Muscle of arm (tissue), 12 donors: Measurements from ENCODE around the gene SH2B2. TPM values are rescaled to one million over a fixed set of nuclear protein-coding genes. Genes with fewer than 3 reads are reported as not detected.
"Not testable (repeated sequence)": the region's sequence is repeated elsewhere in the genome, so short reads cannot be mapped to it uniquely, and the experiment has no call there.

Experiments used
- DNase-seq: peaks from one replicate; pipeline ENCODE4 v3.0.0-alpha.2; 2013
- polyA plus RNA-seq, 12 donors: library from polyadenylated mRNA; unstranded; fragments of 120-200 nt; gene quantifications; one replicate each; pipeline ENCODE4 v1.2.1, GENCODE V29; 2013; ENCODE audit not compliant: insufficient read length in 12 of 12

The SH2B2 gene
- polyA plus RNA-seq, 12 donors: 7.1 to 22.3 (median 11.8) TPM; not detected in 1

DNA sequence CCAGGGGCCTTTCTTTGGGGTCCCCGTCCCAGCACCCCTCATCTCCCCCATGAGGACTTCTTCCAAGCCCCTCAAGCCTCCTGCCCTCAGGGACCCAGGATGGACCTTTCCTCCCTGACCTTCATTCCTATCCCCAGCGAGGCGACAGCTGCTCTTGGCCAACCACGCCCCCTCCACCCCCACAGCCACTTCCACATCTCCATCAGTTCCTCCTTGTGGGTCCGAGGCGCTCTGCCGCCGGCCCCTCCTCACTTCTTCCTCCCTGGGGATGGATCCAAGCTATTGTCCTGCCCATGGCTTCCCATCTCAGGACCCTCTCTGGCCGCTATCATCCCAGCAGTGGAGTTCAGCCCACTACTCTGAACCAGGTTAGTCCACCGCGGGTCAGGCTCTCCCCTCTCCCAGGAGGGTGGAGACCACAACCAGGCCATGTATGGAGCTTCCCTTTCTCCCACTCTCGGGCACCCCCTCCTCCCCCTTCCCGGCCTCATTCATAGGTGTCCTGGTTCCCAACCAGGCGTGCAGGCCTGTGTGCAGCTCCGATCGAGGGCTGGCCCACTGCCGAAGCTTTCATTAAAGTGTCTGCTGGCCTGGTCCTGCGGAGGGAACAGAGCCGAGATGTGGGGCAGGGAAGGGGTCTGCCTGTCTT, 1.7 kb upstream of the SH2B2 start:
- no peak for DNase-seq

GRCh38 chr7:102285540-102286236, 980 bp upstream of the SH2B2 start:
- DNase-seq: no peak

- DNase-seq: no peak
These were observed 678 bp downstream of the SH2B2 start for GRCh38 chr7:102287111-102287980.

GRCh38 chr7:102287981-102288278, 1.3 kb downstream of the SH2B2 start:
- DNase-seq: no peak

DNA sequence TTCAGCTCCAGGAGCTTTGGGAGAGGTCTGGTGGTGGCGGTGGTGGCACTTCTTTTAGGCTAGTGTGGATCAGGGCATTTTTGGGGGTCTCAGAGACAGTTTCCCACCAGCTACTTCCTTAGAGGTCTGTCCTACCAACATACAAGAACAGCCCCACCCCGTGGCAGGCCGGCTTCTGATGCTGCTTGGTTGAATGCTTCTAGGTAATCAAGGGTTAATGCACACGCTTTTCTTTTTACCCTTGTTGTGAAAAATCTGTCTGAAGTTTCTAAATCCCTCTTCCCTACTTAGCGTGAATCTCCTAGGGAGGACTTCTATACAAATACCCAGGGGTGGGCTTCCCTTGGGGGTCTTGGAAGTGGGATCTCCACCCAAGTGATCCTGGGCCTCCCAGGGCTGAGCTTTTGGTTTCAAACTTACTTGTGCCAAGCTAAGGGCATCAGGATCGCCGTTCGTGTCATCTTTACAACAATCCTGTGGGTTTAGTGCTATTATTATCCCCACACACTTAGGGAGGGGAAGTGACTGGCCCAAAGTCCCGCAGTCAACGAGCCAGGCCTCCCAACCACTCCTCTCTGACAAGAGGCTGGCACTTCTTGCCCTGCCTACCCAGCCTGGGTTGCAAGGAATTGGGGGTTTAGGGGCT, 1.7 kb downstream of the SH2B2 start:
- DNase-seq: no peak

DNA sequence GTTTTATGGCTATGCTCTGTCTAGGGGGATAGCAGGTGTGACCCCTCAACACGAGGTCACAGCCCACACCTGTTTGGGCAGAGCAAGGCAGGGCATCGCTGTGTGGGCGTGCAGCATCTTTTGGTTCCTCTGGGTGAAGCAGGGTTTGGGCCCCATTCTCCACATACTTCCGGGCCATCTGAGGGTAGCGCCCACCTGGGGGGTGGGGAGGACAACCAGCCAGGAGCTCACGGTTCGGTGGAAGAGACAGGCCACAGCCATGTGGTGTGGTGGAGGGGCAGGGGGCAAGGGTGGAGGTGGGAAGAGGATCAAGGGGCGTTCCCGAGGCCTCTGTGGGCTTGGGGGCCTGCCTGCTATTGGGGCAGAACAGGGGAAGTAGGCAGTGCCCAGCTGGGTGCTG, 2.4 kb downstream of the SH2B2 start:
- no peak for DNase-seq

GRCh38 chr7:102291056-102291915, 4.6 kb downstream of the SH2B2 start:
- DNase-seq: no peak

DNA sequence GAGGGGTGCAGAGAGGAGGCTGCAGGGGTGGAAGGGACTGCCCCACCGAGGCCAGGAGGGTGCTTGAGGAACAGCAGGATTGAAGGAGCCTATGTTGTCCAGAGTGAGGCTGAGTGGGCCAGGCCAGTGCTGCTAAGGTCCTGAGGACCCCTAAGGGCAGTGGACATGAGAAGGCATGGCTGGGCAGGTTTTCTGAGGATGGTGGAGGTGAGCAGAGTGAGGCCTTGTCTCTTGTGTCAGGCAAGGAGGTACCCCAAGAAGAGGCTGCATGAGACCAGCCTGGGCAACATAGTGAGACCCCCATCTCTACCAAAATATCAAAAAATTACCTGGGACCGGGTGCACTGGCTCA, 5.2 kb downstream of the SH2B2 start:
- DNase-seq: no peak

DNA sequence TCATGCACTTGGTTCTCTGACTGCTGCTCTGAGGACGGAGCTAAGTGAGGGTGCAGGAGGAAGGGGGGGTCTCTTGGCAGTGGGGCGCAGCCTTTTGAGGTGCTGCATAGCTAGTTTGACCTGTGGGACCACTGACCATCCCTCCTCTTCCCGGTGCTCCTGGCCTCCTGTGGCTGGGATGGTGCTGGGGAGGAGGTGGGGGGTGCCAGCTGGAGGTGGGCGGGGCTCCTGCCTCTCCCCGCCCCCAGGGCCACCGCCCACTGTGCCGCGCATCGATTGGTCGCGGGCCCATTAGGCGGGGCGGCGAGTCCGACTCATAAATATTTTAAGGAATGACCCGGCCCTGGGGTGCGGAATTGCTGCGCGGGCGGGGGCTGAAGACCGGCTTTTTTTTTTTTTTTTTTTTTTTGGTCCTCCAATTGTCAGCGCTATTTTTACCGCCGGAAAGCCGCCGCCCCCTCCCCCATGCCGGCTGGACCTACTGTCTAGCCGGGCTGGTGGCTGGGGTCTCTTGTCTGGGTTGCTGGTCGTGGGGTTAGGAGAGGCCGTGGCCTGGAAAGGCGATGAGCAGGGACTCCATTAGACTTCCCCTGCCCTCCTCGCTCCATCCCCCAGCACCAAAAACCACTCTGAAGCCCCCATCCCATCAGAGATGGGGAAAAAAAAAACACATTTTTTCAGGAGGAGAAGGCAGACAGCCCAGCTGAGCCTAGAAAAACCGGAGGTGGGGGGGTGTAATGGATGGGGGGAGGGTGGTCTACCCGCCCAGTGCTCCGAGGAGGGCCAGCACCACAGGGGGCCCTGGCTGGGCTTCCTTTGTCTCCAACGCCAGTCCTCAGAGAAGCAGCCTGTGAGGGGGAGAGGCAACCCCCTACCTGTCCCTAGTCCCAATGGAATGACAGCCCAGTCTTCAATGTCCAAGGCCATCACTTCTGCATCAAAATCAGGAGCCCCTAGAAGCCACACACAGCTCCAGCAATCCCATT, 6.4 kb downstream of the SH2B2 start:
- no peak for DNase-seq

GRCh38 chr7:102294589-102294988, 7.9 kb downstream of the SH2B2 start:
- DNase-seq: no peak

GRCh38 chr7:102295346-102296178, 8.9 kb downstream of the SH2B2 start:
- no peak for DNase-seq

GRCh38 chr7:102296179-102296438, 9.4 kb downstream of the SH2B2 start:
- DNase-seq: no peak

- DNase-seq: no peak
These were observed 9.8 kb downstream of the SH2B2 start for GRCh38 chr7:102296514-102296913.

GRCh38 chr7:102297487-102298218, 11.0 kb downstream of the SH2B2 start:
- no peak for DNase-seq

GRCh38 chr7:102300643-102301221, 14.1 kb downstream of the SH2B2 start:
- no peak for DNase-seq

- not testable (repeated sequence) for DNase-seq
These were observed 14.7 kb downstream of the SH2B2 start for GRCh38 chr7:102301367-102301766.

DNA sequence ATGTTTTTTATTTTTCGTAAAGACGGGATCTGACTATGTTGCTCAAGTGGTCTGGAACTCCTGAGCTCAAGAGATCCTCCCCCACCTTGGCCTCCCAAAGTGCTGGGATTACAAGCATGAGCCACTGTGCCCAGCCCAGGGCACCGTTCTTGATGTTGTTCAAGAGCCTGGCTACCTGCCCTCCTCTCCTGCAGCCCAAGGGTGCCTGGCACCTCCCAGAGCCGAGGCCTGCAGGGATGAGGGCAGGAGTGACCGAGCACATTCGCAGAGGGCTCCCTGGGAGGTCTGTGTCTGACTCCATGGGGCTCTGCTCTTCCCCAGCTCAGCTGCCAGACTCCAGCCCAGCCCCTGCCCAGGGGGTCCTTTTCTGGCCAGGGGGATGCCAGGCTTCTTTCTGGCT, 15.4 kb downstream of the SH2B2 start:
- no peak for DNase-seq

GRCh38 chr7:102303669-102304422, 17.2 kb downstream of the SH2B2 start:
- DNase-seq: peak; percentile 58
